Duodenal mucosa (tissue), 2 donors: ENCODE measurements around the gene MPP2.
A peak's percentile ranks its signal among the peaks of the same experiment; 100 is the strongest.

ENCODE experiments used
- H3K27ac ChIP-seq: one replicate; pipeline ENCODE4 v1.7.0; 2013; ENCODE audit warnings: low read depth, low read length
- H3K27me3 ChIP-seq, 2 donors: one replicate each; pipeline ENCODE4 v1.7.0; 2013; ENCODE audit warnings: low read length in 2 of 2, control low read depth in 1 of 2; ENCODE audit not compliant: insufficient read depth in 2 of 2, control insufficient read depth in 1 of 2
- H3K36me3 ChIP-seq, 2 donors: one replicate each; pipeline ENCODE4 v1.7.0; 2013; ENCODE audit warnings: low read length in 2 of 2, control low read depth in 1 of 2; ENCODE audit not compliant: insufficient read depth in 2 of 2, control insufficient read depth in 1 of 2
- H3K4me1 ChIP-seq, 2 donors: one replicate each; pipeline ENCODE4 v1.7.0; 2013; ENCODE audit warnings: low read length in 2 of 2, control low read depth in 1 of 2; ENCODE audit not compliant: insufficient read depth in 2 of 2, control insufficient read depth in 1 of 2
- H3K4me3 ChIP-seq, 2 donors: one replicate each; pipeline ENCODE4 v1.7.0; 2013; ENCODE audit warnings: low read length in 2 of 2, low read depth in 1 of 2
- H3K9ac ChIP-seq, 2 donors: one replicate each; pipeline ENCODE4 v1.7.0; 2013; ENCODE audit warnings: low read length in 2 of 2, low read depth in 1 of 2
- H3K9me3 ChIP-seq, 2 donors: one replicate each; pipeline ENCODE4 v1.7.0; 2013; ENCODE audit warnings: low read length in 2 of 2, control low read depth in 1 of 2; ENCODE audit not compliant: control insufficient read depth in 1 of 2

Gene MPP2

GRCh38 chr17:43840814-43841213, 66.5 kb downstream of the MPP2 start:
- Histone ChIP-seq H3K27ac (no peak overlapping the region), H3K9ac (no peak overlapping the region), H3K4me3 (no peak overlapping the region), H3K27me3 (no peaks in the 10 kb centered on the region), H3K4me1 (peaks cover 0 to 7% of the 10 kb centered on the region in 2 donors), H3K9me3 (no peaks in the 10 kb centered on the region), H3K36me3 (no peaks in the 10 kb centered on the region)

- Histone ChIP-seq H3K9ac (no peak overlapping the region), H3K27ac (no peak overlapping the region), H3K36me3 (no peaks in the 10 kb centered on the region), H3K4me1 (peaks cover 0 to 7% of the 10 kb centered on the region in 2 donors), H3K4me3 (no peak overlapping the region), H3K9me3 (no peaks in the 10 kb centered on the region), H3K27me3 (no peaks in the 10 kb centered on the region)
Observed at GRCh38 chr17:43839670-43840108, 67.6 kb downstream of the MPP2 start.

- no peaks in the 10 kb centered on the region for H3K36me3 ChIP-seq
- H3K27ac ChIP-seq: no peak overlapping the region
- H3K9ac ChIP-seq: no peak overlapping the region
- no peaks in the 10 kb centered on the region for H3K9me3 ChIP-seq
- H3K4me3 ChIP-seq: no peak overlapping the region
- peaks cover 5 to 8% of the 10 kb centered on the region in 2 donors for H3K4me1 ChIP-seq
- peaks cover 0 to 4% of the 10 kb centered on the region in 2 donors for H3K27me3 ChIP-seq
Observed at GRCh38 chr17:43834106-43834505, 73.2 kb downstream of the MPP2 start.

GRCh38 chr17:43832976-43833829, 74.1 kb downstream of the MPP2 start, which contains the start of gene MPP3:
Gene MPP3 (minus strand): TSS chr17:43833146. CDS start chr17:43831906, 1,240 bp downstream.
- H3K27me3 ChIP-seq: peaks cover 0 to 4% of the 10 kb centered on the region in 2 donors
- H3K9me3 ChIP-seq: no peaks in the 10 kb centered on the region
- peak within 1 kb of the TSS; percentile 61 to 76 for H3K4me3 ChIP-seq
- peaks cover 5 to 8% of the 10 kb centered on the region in 2 donors for H3K4me1 ChIP-seq
- peak within 1 kb of the TSS; percentile 44 to 47 for H3K9ac ChIP-seq
- H3K27ac ChIP-seq: no peak within 1 kb of the TSS
- H3K36me3 ChIP-seq: no peaks in the 10 kb centered on the region

- Histone ChIP-seq H3K4me3 (peak overlapping the region; percentile 50 to 61), H3K9ac (peak overlapping the region in 1 of 2 donors; percentile 39), H3K27me3 (peaks cover 0 to 4% of the 10 kb centered on the region in 2 donors), H3K9me3 (no peaks in the 10 kb centered on the region), H3K36me3 (no peaks in the 10 kb centered on the region), H3K27ac (no peak overlapping the region), H3K4me1 (peaks cover 5 to 8% of the 10 kb centered on the region in 2 donors)
Observed at GRCh38 chr17:43832168-43832975, 75.0 kb downstream of the MPP2 start.

GRCh38 chr17:43831633-43832032, 75.7 kb downstream of the MPP2 start:
- Histone ChIP-seq H3K9ac (no peak overlapping the region), H3K4me3 (no peak overlapping the region), H3K27ac (no peak overlapping the region)

GRCh38 chr17:43830510-43831140, 76.7 kb downstream of the MPP2 start:
- H3K27me3 ChIP-seq: peaks cover 0 to 4% of the 10 kb centered on the region in 2 donors
- peaks cover 5 to 8% of the 10 kb centered on the region in 2 donors for H3K4me1 ChIP-seq
- H3K4me3 ChIP-seq: no peak overlapping the region
- peaks cover 0 to 1% of the 10 kb centered on the region in 2 donors for H3K36me3 ChIP-seq
- H3K9me3 ChIP-seq: no peaks in the 10 kb centered on the region
- no peak overlapping the region for H3K27ac ChIP-seq
- H3K9ac ChIP-seq: no peak overlapping the region

More at GRCh38 chr17:43831633-43832032, 75.7 kb downstream of the MPP2 start:
- no peaks in the 10 kb centered on the region for H3K36me3 ChIP-seq
- H3K27me3 ChIP-seq: peaks cover 0 to 4% of the 10 kb centered on the region in 2 donors
- no peaks in the 10 kb centered on the region for H3K9me3 ChIP-seq
- H3K4me1 ChIP-seq: peaks cover 5 to 8% of the 10 kb centered on the region in 2 donors

GRCh38 chr17:43829738-43830137, 77.6 kb downstream of the MPP2 start:
- peaks cover 0 to 4% of the 10 kb centered on the region in 2 donors for H3K36me3 ChIP-seq
- H3K27me3 ChIP-seq: peaks cover 0 to 4% of the 10 kb centered on the region in 2 donors
- H3K27ac ChIP-seq: no peak overlapping the region
- no peak overlapping the region for H3K9ac ChIP-seq
- no peaks in the 10 kb centered on the region for H3K9me3 ChIP-seq
- H3K4me3 ChIP-seq: no peak overlapping the region
- H3K4me1 ChIP-seq: peaks cover 5 to 8% of the 10 kb centered on the region in 2 donors

- no peak overlapping the region for H3K9ac ChIP-seq
- H3K27me3 ChIP-seq: no peaks in the 10 kb centered on the region
- H3K36me3 ChIP-seq: peaks cover 0 to 4% of the 10 kb centered on the region in 2 donors
- no peak overlapping the region for H3K4me3 ChIP-seq
- H3K4me1 ChIP-seq: peaks cover 7 to 15% of the 10 kb centered on the region in 2 donors
- no peak overlapping the region for H3K27ac ChIP-seq
- no peaks in the 10 kb centered on the region for H3K9me3 ChIP-seq
Observed at GRCh38 chr17:43827596-43827995, 79.7 kb downstream of the MPP2 start.
